ENCODE measurements around the gene VWCE. TPM values are rescaled to one million over a fixed set of nuclear protein-coding genes. Genes with fewer than 3 reads are reported as not detected.

VWCE gene
- total RNA-seq, 2 experiments from 2014 or later = 0.79 to 5.5 TPM

- Histone ChIP-seq H3K4me2 (ENCODE audit: low read length) (no peak overlapping the region), H3K9me2 (ENCODE audit: insufficient read depth, low read length) (no peaks in the 10 kb centered on the region), H4K20me1 (ENCODE audit: insufficient read depth, low read length) (no peaks in the 10 kb centered on the region), H3K79me2 (ENCODE audit: insufficient read depth, low read depth, low read length) (no peaks in the 10 kb centered on the region), H3K4me1 (ENCODE audit: insufficient read depth, low read length, poor library complexity, severe bottlenecking) (no peaks in the 10 kb centered on the region), H3K9me3 (ENCODE audit: low read length) (no peaks in the 10 kb centered on the region), H3K36me3 (ENCODE audit: insufficient read depth, low read length) (peaks cover 97% of the 10 kb centered on the region), H3K4me3 (ENCODE audit: low read depth, low read length, poor library complexity, severe bottlenecking) (no peak overlapping the region), H2AFZ (ENCODE audit: low read length) (no peak overlapping the region), H3K27ac (ENCODE audit: low read depth, low read length, poor library complexity, severe bottlenecking) (no peak overlapping the region)
- TF ChIP-seq EZH2phosphoT487 (IDR thresholded peaks at IDR 0.05; ENCODE audit: borderline replicate concordance, low read depth, low read length) = no peak
- TF ChIP-seq, protein P1, sequence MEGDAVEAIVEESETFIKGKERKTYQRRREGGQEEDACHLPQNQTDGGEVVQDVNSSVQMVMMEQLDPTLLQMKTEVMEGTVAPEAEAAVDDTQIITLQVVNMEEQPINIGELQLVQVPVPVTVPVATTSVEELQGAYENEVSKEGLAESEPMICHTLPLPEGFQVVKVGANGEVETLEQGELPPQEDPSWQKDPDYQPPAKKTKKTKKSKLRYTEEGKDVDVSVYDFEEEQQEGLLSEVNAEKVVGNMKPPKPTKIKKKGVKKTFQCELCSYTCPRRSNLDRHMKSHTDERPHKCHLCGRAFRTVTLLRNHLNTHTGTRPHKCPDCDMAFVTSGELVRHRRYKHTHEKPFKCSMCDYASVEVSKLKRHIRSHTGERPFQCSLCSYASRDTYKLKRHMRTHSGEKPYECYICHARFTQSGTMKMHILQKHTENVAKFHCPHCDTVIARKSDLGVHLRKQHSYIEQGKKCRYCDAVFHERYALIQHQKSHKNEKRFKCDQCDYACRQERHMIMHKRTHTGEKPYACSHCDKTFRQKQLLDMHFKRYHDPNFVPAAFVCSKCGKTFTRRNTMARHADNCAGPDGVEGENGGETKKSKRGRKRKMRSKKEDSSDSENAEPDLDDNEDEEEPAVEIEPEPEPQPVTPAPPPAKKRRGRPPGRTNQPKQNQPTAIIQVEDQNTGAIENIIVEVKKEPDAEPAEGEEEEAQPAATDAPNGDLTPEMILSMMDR (conservative IDR thresholded peaks at IDR 0.05; ENCODE audit: low read length) = no peak
- ChIA-PET CTCF (ENCODE audit: unreplicated experiment) (no interaction called here), POLR2A (interaction anchor here (0.6 kb wide), 1 partner anchor 99 kb away, joined by 4 read pairs; no protein-coding TSS in a partner anchor)
- no TSS peak for BruUV-seq (replicated peaks)
- intact Hi-C loops (cut with micrococcal nuclease; ENCODE audit: unreplicated experiment) = no loop called here
- DNase-seq (ENCODE audit: low spot score) = no peak
These were observed 14.0 kb upstream of the VWCE start for GRCh38 chr11:61309141-61309540.

GRCh38 chr11:61307354-61307753, 12.2 kb upstream of the VWCE start:
- Histone ChIP-seq H3K9me3 (ENCODE audit: low read length) (no peaks in the 10 kb centered on the region), H3K27ac (ENCODE audit: low read depth, low read length, poor library complexity, severe bottlenecking) (no peak overlapping the region), H3K9me2 (ENCODE audit: insufficient read depth, low read length) (no peaks in the 10 kb centered on the region), H3K79me2 (ENCODE audit: insufficient read depth, low read depth, low read length) (no peaks in the 10 kb centered on the region), H3K4me2 (ENCODE audit: low read length) (no peak overlapping the region), H3K36me3 (ENCODE audit: insufficient read depth, low read length) (peaks cover 98% of the 10 kb centered on the region), H3K4me3 (ENCODE audit: low read depth, low read length, poor library complexity, severe bottlenecking) (no peak overlapping the region), H4K20me1 (ENCODE audit: insufficient read depth, low read length) (no peaks in the 10 kb centered on the region), H3K4me1 (ENCODE audit: insufficient read depth, low read length, poor library complexity, severe bottlenecking) (no peaks in the 10 kb centered on the region), H2AFZ (ENCODE audit: low read length) (no peak overlapping the region)
- intact Hi-C loops (cut with micrococcal nuclease; ENCODE audit: unreplicated experiment) = no loop called here
- ChIA-PET CTCF (ENCODE audit: unreplicated experiment) (no interaction called here), POLR2A (no interaction called here)
- TF ChIP-seq EZH2phosphoT487 (IDR thresholded peaks at IDR 0.05; ENCODE audit: borderline replicate concordance, low read depth, low read length) = no peak
- TF ChIP-seq, protein P1 (conservative IDR thresholded peaks at IDR 0.05; ENCODE audit: low read length) = no peak
- no TSS peak for BruUV-seq (replicated peaks)
- no peak for DNase-seq (ENCODE audit: low spot score)

- no peaks in the 10 kb centered on the region for H3K79me2 ChIP-seq (ENCODE audit: insufficient read depth, low read depth, low read length)
- no peaks in the 10 kb centered on the region for H3K9me2 ChIP-seq (ENCODE audit: insufficient read depth, low read length)
- peaks cover 98% of the 10 kb centered on the region for H3K36me3 ChIP-seq (ENCODE audit: insufficient read depth, low read length)
- no peak for DNase-seq (ENCODE audit: low spot score)
- ChIA-PET CTCF (ENCODE audit: unreplicated experiment) (no interaction called here), POLR2A (no interaction called here)
- H3K4me3 ChIP-seq (ENCODE audit: low read depth, low read length, poor library complexity, severe bottlenecking) = no peak overlapping the region
- H3K4me1 ChIP-seq (ENCODE audit: insufficient read depth, low read length, poor library complexity, severe bottlenecking) = no peaks in the 10 kb centered on the region
- intact Hi-C loops (cut with micrococcal nuclease; ENCODE audit: unreplicated experiment) = no loop called here
- no peaks in the 10 kb centered on the region; the same call in 1 of the 2 replicates for H4K20me1 ChIP-seq (ENCODE audit: insufficient read depth, low read length)
- TF ChIP-seq, protein P1 (conservative IDR thresholded peaks at IDR 0.05; ENCODE audit: low read length) = no peak
- TF ChIP-seq EZH2phosphoT487 (IDR thresholded peaks at IDR 0.05; ENCODE audit: borderline replicate concordance, low read depth, low read length) = no peak
- no TSS peak for BruUV-seq (replicated peaks)
- no peaks in the 10 kb centered on the region for H3K9me3 ChIP-seq (ENCODE audit: low read length)
- no peak overlapping the region for H3K27ac ChIP-seq (ENCODE audit: low read depth, low read length, poor library complexity, severe bottlenecking)
- H2AFZ ChIP-seq (ENCODE audit: low read length) = no peak overlapping the region
- no peak overlapping the region for H3K4me2 ChIP-seq (ENCODE audit: low read length)
These were observed 11.1 kb upstream of the VWCE start for GRCh38 chr11:61306221-61306620.

Data from OCI-LY7 (cell line).